Measurements from ENCODE around the gene KBTBD12.

- no peak for TF ChIP-seq POLR2AphosphoS5 (IDR thresholded peaks at IDR 0.05; ENCODE audit: low read depth, low read length)
- TF ChIP-seq POLR2A (IDR thresholded peaks at IDR 0.05; ENCODE audit: low read depth, low read length) = no peak
- TF ChIP-seq TAF1 (IDR thresholded peaks at IDR 0.05; ENCODE audit: borderline replicate concordance, low read depth, low read length) = no peak
These were observed 14.9 kb downstream of the KBTBD12 start for GRCh38 chr3:127929818-127930413.

All from GM12892 (cell line).